Ovary (tissue), 9 donors: Measurements from ENCODE around the gene NR5A1. TPM values are rescaled to one million over a fixed set of nuclear protein-coding genes. Genes with fewer than 3 reads are reported as not detected.

ENCODE experiments used
- DNase-seq, 5 donors: peaks; one replicate each; pipeline ENCODE4 v3.0.0-alpha.2; 2019 to 2020
- H3K27ac ChIP-seq, 2 donors: fragments of 200-600 bp; one replicate each; pipeline versions ENCODE4 v1.5.1 to v1.8.0; 2019 to 2022
- H3K27me3 ChIP-seq: fragments of 200-600 bp; one replicate; pipeline ENCODE4 v1.8.0; 2022
- H3K36me3 ChIP-seq: fragments of 200-600 bp; sonication (generic); one replicate; pipeline ENCODE4 v1.5.1; 2019
- H3K4me1 ChIP-seq: one replicate; pipeline ENCODE4 v1.8.1; 2013; ENCODE audit warnings: mild to moderate bottlenecking, moderate library complexity; ENCODE audit not compliant: insufficient read depth
- H3K4me3 ChIP-seq: fragments of 200-600 bp; sonication (generic); one replicate; pipeline ENCODE4 v1.5.1; 2017
- H3K9me3 ChIP-seq, 2 donors: fragments of 200-600 bp in 1 of 2; sonication (generic) in 1 of 2; one replicate each; pipeline versions ENCODE4 v1.5.1 to v1.8.1; 2013 to 2019; ENCODE audit warnings: mild to moderate bottlenecking in 1 of 2, moderate library complexity in 1 of 2
- EP300 ChIP-seq: sonication (generic); formaldehyde crosslinking; IDR thresholded peaks from one replicate; pipeline ENCODE4 v1.6.1; 2017; ENCODE audit warnings: antibody characterized with exemption
- POLR2A ChIP-seq: fragments of 450-650 bp; IDR thresholded peaks from one replicate; pipeline ENCODE4 v1.6.1; 2017; ENCODE audit warnings: antibody characterized with exemption, mild to moderate bottlenecking, moderate library complexity
- WGBS, 3 donors: extraction: QIAGEN DNeasy Blood & Tissue Kit in 1 of 3; methylation state at CpG; one replicate each; pipeline versions ENCODE4 v1.1.5 to v1.1.7; 2013 to 2017; 5-methylcytosine and 5-hydroxymethylcytosine counted together
- intact Hi-C, 4 donors: fragments of 100-400 bp; cut with DNase I; formaldehyde crosslinking; loops; one replicate each; pipeline versions ENCODE4 v1.11.0 to v1.15.1; 2022 to 2023
- polyA plus RNA-seq, 2 donors: library from polyadenylated mRNA; stranded (reverse); fragments of 200-250 nt in 1 of 2; fragments of 350-450 nt in 1 of 2; fragmentation: Illumina TruSeq in 1 of 2; extraction: RNeasy Lipid Tissue Mini Kit (QIAGEN cat#74804) in 1 of 2; gene quantifications; one replicate each; pipeline ENCODE4 v1.2.3, GENCODE V29; 2013 to 2014
- total RNA-seq, 7 donors: library from RNA; depleted of rRNA in 2 of 7; stranded (reverse); fragments of >200 nt in 2 of 7; fragmentation: NEBNext Ultra II Directional in 3 of 7; extraction: Animal tissue kit (Norgen Biotek cat#: 25700) in 3 of 7; gene quantifications; one replicate each; pipeline versions ENCODE4 v1.1.0 to v1.2.4, GENCODE V29; 2016 to 2023
- TF ChIP-seq, protein P1 (sequence below), 3 donors: fragments of 450-650 bp in 2 of 3; fragments of 200-600 bp in 1 of 3; IDR thresholded peaks; one replicate each; pipeline versions ENCODE4 v1.5.1 to v1.8.0; 2016 to 2022; ENCODE audit warnings: antibody characterized with exemption in 3 of 3, mild to moderate bottlenecking in 1 of 3
- donor health status: DM: no; HTN: no; CAD: no; lungs with moderate emphysema.
- donor health status: DM: no; HTN: no; CAD: no.
- donor health status: Bipolar disorder and iron deficiency.
- donor health status: DM: yes; HTN: yes; CAD: no.
- donor health status: DM: no; HTN: no; CAD: no.
- donor health status: DM: yes; HTN: yes; CAD: no.

NR5A1 gene
- total and polyA plus RNA-seq, 9 donors: 14.7 to 73.6 (median 50.2) TPM

- WGBS, 3 donors: 21 to 48% (median 23%) methylated on average over 49 to 76 of the region's 76 CpGs
- H3K27me3 ChIP-seq: no peaks in the 10 kb centered on the region
- peak overlapping the region in 1 of 2 donors; percentile 51 for H3K27ac ChIP-seq
- peaks cover 17% of the 10 kb centered on the region for H3K4me1 ChIP-seq
- TF ChIP-seq POLR2A (no peak), EP300 (no peak)
- TF ChIP-seq, protein P1, sequence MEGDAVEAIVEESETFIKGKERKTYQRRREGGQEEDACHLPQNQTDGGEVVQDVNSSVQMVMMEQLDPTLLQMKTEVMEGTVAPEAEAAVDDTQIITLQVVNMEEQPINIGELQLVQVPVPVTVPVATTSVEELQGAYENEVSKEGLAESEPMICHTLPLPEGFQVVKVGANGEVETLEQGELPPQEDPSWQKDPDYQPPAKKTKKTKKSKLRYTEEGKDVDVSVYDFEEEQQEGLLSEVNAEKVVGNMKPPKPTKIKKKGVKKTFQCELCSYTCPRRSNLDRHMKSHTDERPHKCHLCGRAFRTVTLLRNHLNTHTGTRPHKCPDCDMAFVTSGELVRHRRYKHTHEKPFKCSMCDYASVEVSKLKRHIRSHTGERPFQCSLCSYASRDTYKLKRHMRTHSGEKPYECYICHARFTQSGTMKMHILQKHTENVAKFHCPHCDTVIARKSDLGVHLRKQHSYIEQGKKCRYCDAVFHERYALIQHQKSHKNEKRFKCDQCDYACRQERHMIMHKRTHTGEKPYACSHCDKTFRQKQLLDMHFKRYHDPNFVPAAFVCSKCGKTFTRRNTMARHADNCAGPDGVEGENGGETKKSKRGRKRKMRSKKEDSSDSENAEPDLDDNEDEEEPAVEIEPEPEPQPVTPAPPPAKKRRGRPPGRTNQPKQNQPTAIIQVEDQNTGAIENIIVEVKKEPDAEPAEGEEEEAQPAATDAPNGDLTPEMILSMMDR (IDR thresholded peaks at IDR 0.05): no peak
- DNase-seq: peak in 2 of 5 donors; percentile 11 to 26
- H3K9me3 ChIP-seq: no peaks in the 10 kb centered on the region
- intact Hi-C loops: no loop called here
- H3K4me3 ChIP-seq: peak overlapping the region; percentile 19
- H3K36me3 ChIP-seq: no peaks in the 10 kb centered on the region
These were observed 3.3 kb downstream of the NR5A1 start for GRCh38 chr9:124503713-124504529.

DNA sequence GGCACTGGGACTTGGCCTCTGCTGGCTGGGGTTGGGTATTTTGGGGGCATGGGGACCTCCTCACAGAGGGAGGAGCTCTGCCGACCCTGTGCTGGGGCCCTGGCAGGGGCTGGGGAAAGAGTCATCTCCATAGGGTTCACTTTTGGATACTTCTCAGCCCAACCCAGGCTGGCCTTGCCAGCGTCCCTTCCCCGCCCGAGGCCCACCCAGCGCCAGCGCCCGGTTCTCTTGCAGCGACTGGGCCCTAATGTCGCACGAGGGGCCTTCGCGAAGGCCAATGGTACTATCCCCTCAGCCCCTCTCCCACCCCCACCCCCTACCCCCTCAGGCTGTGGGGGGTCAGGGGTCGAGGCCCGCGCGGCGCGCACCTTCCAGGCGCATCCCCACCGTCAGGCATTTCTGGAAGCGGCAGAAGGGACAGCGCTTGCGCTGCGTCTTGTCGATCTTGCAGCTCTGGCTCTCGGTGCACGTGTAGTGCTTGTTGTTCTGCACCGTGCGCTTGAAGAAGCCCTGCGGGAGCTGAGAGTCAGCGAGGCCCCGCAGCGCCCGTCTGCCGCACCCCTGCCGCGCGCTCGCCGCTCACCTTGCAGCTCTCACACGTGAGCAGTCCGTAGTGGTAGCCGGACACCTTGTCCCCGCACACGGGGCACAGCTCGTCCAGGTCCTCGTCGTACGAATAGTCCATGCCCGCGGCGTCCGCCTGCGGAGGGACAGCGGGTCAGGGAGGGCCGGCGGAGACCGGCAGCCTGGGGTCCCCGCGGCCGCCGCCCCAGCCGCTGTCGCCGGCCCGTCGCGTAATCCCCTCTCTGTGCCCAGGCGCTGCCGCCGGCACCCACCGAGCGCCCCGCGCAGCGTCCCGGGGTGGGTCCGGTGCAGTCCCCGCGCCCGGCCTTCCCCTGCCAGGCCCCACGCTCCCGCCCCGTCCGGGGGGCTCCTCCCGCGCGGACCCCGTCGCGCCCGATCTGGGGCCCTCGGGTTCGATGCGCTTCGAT lies 4.2 kb downstream of the NR5A1 start:
- peaks cover 17% of the 10 kb centered on the region for H3K4me1 ChIP-seq
- 81 to 90% (median 86%) methylated on average over 89 to 96 of the region's 96 CpGs for WGBS, 3 donors
- no peaks in the 10 kb centered on the region for H3K36me3 ChIP-seq
- H3K27ac ChIP-seq: no peak overlapping the region
- intact Hi-C loops: no loop called here
- TF ChIP-seq EP300 (no peak), POLR2A (no peak)
- TF ChIP-seq, protein P1 (IDR thresholded peaks at IDR 0.05): no peak
- DNase-seq: peak in 3 of 5 donors; percentile 23 to 43 (median 29)
- no peak overlapping the region for H3K4me3 ChIP-seq
- H3K27me3 ChIP-seq: no peaks in the 10 kb centered on the region
- H3K9me3 ChIP-seq: no peaks in the 10 kb centered on the region

DNA sequence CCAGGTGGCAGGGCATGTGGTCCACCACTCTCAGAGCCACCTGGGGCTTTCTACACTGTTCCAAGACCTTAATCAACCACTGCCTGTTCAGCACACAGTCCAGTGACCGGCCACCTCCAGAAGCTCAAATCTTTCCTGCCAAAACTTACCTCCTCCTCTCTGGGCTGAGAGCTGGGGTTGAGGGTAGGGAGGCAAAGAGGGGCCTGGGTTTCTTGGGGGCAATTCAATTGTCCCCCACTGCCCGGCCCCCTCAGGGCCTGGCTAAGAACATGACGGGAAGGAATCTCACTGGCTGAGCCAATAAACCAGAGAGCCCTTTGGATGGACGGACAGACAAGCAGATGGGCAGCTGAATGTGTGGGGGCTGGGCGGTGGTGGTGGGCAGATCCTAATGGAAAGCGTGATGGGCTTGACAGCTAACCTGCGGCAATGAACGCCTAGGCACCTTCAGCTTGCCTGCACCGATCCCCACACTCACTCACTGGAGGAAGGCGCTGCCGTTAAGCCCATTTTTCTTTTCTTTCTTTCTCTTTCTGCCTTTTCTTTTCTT lies 5.4 kb downstream of the NR5A1 start:
- TF ChIP-seq EP300: no peak
- TF ChIP-seq POLR2A: no peak
- TF ChIP-seq, protein P1 (IDR thresholded peaks at IDR 0.05): no peak
- H3K4me3 ChIP-seq: no peak overlapping the region
- no peak overlapping the region for H3K27ac ChIP-seq
- no peaks in the 10 kb centered on the region for H3K9me3 ChIP-seq
- peaks cover 12% of the 10 kb centered on the region for H3K4me1 ChIP-seq
- no peaks in the 10 kb centered on the region for H3K36me3 ChIP-seq
- H3K27me3 ChIP-seq: no peaks in the 10 kb centered on the region
- DNase-seq: peak in 1 of 5 donors; percentile 12
- 89 to 96% (median 95%) methylated on average over 11 of the region's 11 CpGs for WGBS, 3 donors
- intact Hi-C loops: no loop called here
